DOHH2 (cell line): ENCODE data around the gene SCGB3A1.

Experiments
- H3F3A ChIP-seq: fragments of 200-600 bp; sonication (generic), shearing (Covaris generic); 2 replicates; pipeline ENCODE4 v1.6.0; 2016; ENCODE audit warnings: antibody characterized with exemption, mild to moderate bottlenecking; ENCODE audit not compliant: control insufficient read depth, insufficient read depth
- H3K27ac ChIP-seq: fragments of 200-600 bp; sonication (generic); 2 replicates; pipeline ENCODE4 v1.5.1; 2014; ENCODE audit warnings: low read depth, mild to moderate bottlenecking, low read length, moderate library complexity
- H3K27me3 ChIP-seq: fragments of 200-600 bp; sonication (generic); 2 replicates; pipeline ENCODE4 v1.6.1; 2014; ENCODE audit warnings: mild to moderate bottlenecking, low read length, mixed read lengths; ENCODE audit not compliant: control insufficient read depth
- H3K36me3 ChIP-seq: fragments of 200-600 bp; sonication (generic); 2 replicates; pipeline ENCODE4 v1.6.1; 2014; ENCODE audit warnings: mild to moderate bottlenecking, low read length, moderate library complexity, mixed read lengths; ENCODE audit not compliant: control insufficient read depth
- H3K4me1 ChIP-seq: fragments of 200-600 bp; sonication (generic); 2 replicates; pipeline ENCODE4 v1.6.1; 2014; ENCODE audit warnings: mild to moderate bottlenecking, low read length, mixed read lengths; ENCODE audit not compliant: control insufficient read depth
- H3K4me2 ChIP-seq: fragments of 200-600 bp; sonication (generic); 2 replicates; pipeline ENCODE4 v1.6.0; 2014; ENCODE audit warnings: mild to moderate bottlenecking, low read length, moderate library complexity
- H3K4me3 ChIP-seq: fragments of 200-600 bp; sonication (generic); 2 replicates; pipeline ENCODE4 v1.5.1; 2014; ENCODE audit warnings: mild to moderate bottlenecking, low read length, mixed read lengths
- H3K79me2 ChIP-seq: fragments of 200-600 bp; sonication (generic); 2 replicates; pipeline ENCODE4 v1.6.1; 2014; ENCODE audit warnings: mild to moderate bottlenecking, low read length, mixed read lengths; ENCODE audit not compliant: control insufficient read depth
- H3K9me2 ChIP-seq: fragments of 200-600 bp; sonication (generic); replicated peaks from 2 replicates; pipeline ENCODE4 v1.6.1; 2014; ENCODE audit warnings: mild to moderate bottlenecking, low read length, mixed read lengths; ENCODE audit not compliant: control insufficient read depth
- H3K9me3 ChIP-seq: fragments of 200-600 bp; sonication (generic); 2 replicates; pipeline ENCODE4 v1.6.1; 2014; ENCODE audit warnings: antibody characterized with exemption, low read length, mixed read lengths; ENCODE audit not compliant: control insufficient read depth, insufficient read depth
- H4K20me1 ChIP-seq: fragments of 200-600 bp; sonication (generic); 2 replicates; pipeline ENCODE4 v1.6.0; 2014; ENCODE audit warnings: low read depth, mild to moderate bottlenecking, antibody characterized with exemption, low read length, moderate library complexity; ENCODE audit not compliant: control insufficient read depth, insufficient read depth
- EZH2phosphoT487 ChIP-seq: fragments of 200-600 bp; sonication (generic); IDR thresholded peaks from 2 replicates; pipeline ENCODE4 v1.6.1; 2017; ENCODE audit warnings: borderline replicate concordance, mild to moderate bottlenecking, antibody characterized with exemption, low read length, moderate library complexity, mixed read lengths
- TF ChIP-seq, protein P1 (sequence below): fragments of 200-600 bp; sonication (generic); IDR thresholded peaks from one replicate; pipeline ENCODE4 v1.5.1; 2014; ENCODE audit warnings: antibody characterized with exemption, mild to moderate bottlenecking, low read depth, low read length; ENCODE audit not compliant: poor library complexity, severe bottlenecking

The SCGB3A1 gene

DNA sequence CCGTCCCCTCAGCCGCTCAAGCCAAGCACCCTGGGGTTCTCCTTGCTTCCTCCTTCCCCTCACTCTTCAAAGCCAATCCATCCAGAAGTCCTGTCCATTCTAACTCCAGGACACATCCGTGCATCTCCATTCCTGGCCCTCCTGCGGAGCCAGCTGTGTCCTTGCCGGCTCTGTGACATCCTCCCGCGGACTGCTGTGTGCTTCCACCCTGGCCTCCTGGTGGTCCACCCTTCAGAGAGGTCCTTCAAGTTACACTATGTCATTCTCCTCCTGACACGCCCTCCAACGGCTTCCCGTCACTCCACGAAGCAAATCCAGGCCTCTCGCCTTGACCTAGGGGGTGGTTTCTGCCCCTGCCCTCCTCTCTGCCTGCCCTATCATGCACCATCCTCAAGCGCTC lies 13.0 kb upstream of the SCGB3A1 start:
- Histone ChIP-seq H3K4me2 (no peak overlapping the region), H3K4me1 (no peaks in the 10 kb centered on the region), H4K20me1 (no peaks in the 10 kb centered on the region), H3K9me3 (no peaks in the 10 kb centered on the region), H3K9me2 (no peaks in the 10 kb centered on the region), H3K27me3 (no peaks in the 10 kb centered on the region), H3K4me3 (no peak overlapping the region), H3K27ac (no peak overlapping the region), H3K79me2 (no peaks in the 10 kb centered on the region), H3K36me3 (no peaks in the 10 kb centered on the region), H3F3A (no peaks in the 10 kb centered on the region)
- TF ChIP-seq, protein P1, sequence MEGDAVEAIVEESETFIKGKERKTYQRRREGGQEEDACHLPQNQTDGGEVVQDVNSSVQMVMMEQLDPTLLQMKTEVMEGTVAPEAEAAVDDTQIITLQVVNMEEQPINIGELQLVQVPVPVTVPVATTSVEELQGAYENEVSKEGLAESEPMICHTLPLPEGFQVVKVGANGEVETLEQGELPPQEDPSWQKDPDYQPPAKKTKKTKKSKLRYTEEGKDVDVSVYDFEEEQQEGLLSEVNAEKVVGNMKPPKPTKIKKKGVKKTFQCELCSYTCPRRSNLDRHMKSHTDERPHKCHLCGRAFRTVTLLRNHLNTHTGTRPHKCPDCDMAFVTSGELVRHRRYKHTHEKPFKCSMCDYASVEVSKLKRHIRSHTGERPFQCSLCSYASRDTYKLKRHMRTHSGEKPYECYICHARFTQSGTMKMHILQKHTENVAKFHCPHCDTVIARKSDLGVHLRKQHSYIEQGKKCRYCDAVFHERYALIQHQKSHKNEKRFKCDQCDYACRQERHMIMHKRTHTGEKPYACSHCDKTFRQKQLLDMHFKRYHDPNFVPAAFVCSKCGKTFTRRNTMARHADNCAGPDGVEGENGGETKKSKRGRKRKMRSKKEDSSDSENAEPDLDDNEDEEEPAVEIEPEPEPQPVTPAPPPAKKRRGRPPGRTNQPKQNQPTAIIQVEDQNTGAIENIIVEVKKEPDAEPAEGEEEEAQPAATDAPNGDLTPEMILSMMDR: no peak
- no peak for TF ChIP-seq EZH2phosphoT487

DNA sequence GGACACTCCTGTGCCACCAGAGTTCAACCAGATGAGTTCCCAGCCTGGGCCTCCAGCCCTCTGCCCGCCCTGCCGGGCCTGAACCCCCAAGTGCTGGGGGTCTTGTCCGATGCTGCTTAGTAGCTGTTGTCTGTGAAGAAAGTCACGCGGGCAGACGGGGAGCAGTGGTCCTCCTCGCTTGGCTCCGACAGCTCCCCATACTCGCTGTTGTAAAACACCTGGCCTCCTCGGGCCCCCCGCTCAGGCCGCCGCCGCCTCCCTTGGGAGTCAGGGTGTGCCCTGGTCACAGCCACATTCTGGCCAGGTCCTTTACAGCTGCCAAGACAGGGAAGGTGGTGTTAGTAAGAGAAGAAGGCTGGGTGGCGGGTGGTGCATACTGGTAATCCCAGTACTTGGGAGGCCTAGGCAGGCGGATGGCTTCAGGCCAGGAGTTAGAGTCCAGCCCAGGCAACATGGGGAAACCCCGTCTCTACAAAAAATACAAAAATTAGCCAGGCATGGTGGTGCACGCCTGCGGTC lies 11.8 kb upstream of the SCGB3A1 start:
- H3K27ac ChIP-seq: no peak overlapping the region
- no peak overlapping the region for H3K4me3 ChIP-seq
- no peak overlapping the region for H3K4me2 ChIP-seq
- no peaks in the 10 kb centered on the region for H3K79me2 ChIP-seq
- H3K27me3 ChIP-seq: no peaks in the 10 kb centered on the region
- no peaks in the 10 kb centered on the region for H3K9me3 ChIP-seq
- H3K9me2 ChIP-seq: no peaks in the 10 kb centered on the region
- no peaks in the 10 kb centered on the region for H4K20me1 ChIP-seq
- TF ChIP-seq, protein P1: no peak
- no peak for TF ChIP-seq EZH2phosphoT487
- H3K4me1 ChIP-seq: no peaks in the 10 kb centered on the region
- no peaks in the 10 kb centered on the region for H3F3A ChIP-seq
- H3K36me3 ChIP-seq: no peaks in the 10 kb centered on the region

DNA sequence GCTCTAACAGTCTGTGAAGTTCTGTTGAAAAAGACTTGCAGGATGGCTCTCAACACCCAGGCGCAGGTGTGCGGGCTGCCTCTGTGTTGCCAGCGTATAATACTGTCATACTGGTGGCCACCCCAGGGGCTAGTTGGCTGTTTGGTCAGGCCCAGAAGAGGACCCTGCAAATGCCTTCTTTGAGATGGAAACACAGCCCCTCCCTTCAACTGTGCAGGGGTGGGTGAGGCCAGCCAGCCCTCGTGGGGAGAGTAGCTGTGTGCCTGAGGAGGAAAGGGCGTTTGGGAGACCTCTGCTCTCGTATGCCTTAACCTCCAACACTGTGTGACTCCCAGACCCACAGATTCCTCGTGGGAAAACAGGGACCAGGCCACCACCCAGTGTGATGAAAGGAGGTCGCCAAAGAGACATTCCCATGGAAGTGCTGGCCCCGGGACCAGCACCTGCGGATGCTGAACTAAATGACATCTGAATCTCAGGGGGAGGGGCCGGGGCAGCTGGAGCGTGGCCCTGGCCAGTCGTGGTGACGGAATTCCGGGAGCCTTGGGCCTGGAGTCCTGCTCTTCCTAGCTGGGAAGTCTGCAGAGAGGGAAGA lies 11.3 kb upstream of the SCGB3A1 start:
- Histone ChIP-seq H3K27me3 (no peaks in the 10 kb centered on the region), H3K36me3 (no peaks in the 10 kb centered on the region), H3K79me2 (no peaks in the 10 kb centered on the region), H3K4me2 (no peak overlapping the region), H3K4me1 (no peaks in the 10 kb centered on the region), H3K9me3 (no peaks in the 10 kb centered on the region), H3K27ac (no peak overlapping the region), H4K20me1 (no peaks in the 10 kb centered on the region), H3K4me3 (no peak overlapping the region), H3F3A (no peaks in the 10 kb centered on the region), H3K9me2 (no peaks in the 10 kb centered on the region)
- TF ChIP-seq EZH2phosphoT487: no peak
- TF ChIP-seq, protein P1: no peak
